Activated CD4-positive, alpha-beta T cell treated with anti-CD3 and anti-CD28 coated beads for 36 hours (primary cell): Measurements from ENCODE around the gene LCMT1. TPM values are rescaled to one million over a fixed set of nuclear protein-coding genes. Genes with fewer than 3 reads are reported as not detected.
"Not testable (repeated sequence)": the region's sequence is repeated elsewhere in the genome, so short reads cannot be mapped to it uniquely, and the experiment has no call there.

Source experiments
- ATAC-seq: fragments of 200-7000 bp; cut with Tn5 transposase; one replicate; pipeline ENCODE4 v1.10.0; 2021; ENCODE audit warnings: mild to moderate bottlenecking, moderate library complexity
- CTCF ChIA-PET: fragments of 350-600 bp; sonication (Branson Sonifier 250); formaldehyde crosslinking; loops from one replicate; lab custom pipeline; 2021; ENCODE audit warnings: antibody characterized with exemption; lab: Charles Lee
- POLR2A ChIA-PET: fragments of 350-600 bp; sonication (Branson Sonifier 250); formaldehyde crosslinking; loops from one replicate; lab custom pipeline; 2021; ENCODE audit warnings: antibody characterized with exemption, inconsistent platforms; lab: Charles Lee
- DNase-seq: peaks from one replicate; pipeline ENCODE4 v3.0.0-alpha.2; 2020
- H3K27ac Mint-ChIP-seq: one replicate; pipeline ENCODE4 v1.8.0; 2021; ENCODE audit warnings: mixed read lengths
- H3K27me3 Mint-ChIP-seq: one replicate; pipeline ENCODE4 v1.8.0; 2021; ENCODE audit warnings: mixed read lengths
- H3K36me3 Mint-ChIP-seq: one replicate; pipeline ENCODE4 v1.8.0; 2021; ENCODE audit warnings: low read depth, mixed read lengths
- H3K4me1 Mint-ChIP-seq: one replicate; pipeline ENCODE4 v1.8.0; 2021; ENCODE audit warnings: mixed read lengths
- H3K4me3 Mint-ChIP-seq: one replicate; pipeline ENCODE4 v1.8.0; 2021; ENCODE audit warnings: mild to moderate bottlenecking, moderate library complexity, mixed read lengths
- H3K9me3 Mint-ChIP-seq: one replicate; pipeline ENCODE4 v1.8.0; 2021; ENCODE audit warnings: low read depth, mixed read lengths
- intact Hi-C, 2 experiments: fragments of 100-400 bp; cut with DNase I in 1 of 2; cut with micrococcal nuclease in 1 of 2; formaldehyde crosslinking; loops; one replicate each; pipeline versions ENCODE4 v1.14.2 to v1.15.1; 2022 to 2024; cut with DNase I, micrococcal nuclease
- total RNA-seq, 2 experiments: library from RNA; stranded (reverse); gene quantifications; one replicate each; pipeline ENCODE4 v1.2.3, GENCODE V29; 2021

LCMT1 gene
- total RNA-seq, 2 experiments from 2014 or later: 33.3 to 36.2 TPM

DNA sequence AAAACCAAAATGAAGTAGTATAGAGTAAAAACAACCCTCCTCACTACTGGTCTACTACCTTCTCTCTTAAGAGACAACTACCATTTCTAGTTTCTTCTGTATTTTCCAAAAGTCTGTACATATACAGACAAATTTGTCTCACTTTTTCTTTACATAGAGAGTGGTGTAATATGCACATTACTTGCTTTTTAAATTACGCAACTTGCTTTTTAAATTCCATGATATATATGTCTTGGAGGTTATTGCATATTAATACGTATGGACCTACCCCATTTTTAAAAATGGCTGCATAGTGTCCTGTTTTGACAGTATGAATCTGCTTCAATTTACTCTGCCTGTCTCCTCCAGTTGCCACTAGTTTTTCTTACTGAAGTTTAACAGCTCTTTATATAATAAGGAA lies 62.7 kb downstream of the LCMT1 start:
- Mint-ChIP-seq H3K27ac (no peak overlapping the region), H3K4me3 (no peak overlapping the region), H3K4me1 (no peaks in the 10 kb centered on the region), H3K27me3 (no peaks in the 10 kb centered on the region), H3K9me3 (no peaks in the 10 kb centered on the region), H3K36me3 (peaks cover 32% of the 10 kb centered on the region)
- ATAC-seq: no peak
- ChIA-PET POLR2A (no interaction called here), CTCF (interaction anchor here (1.3 kb wide), 1 partner anchor 47 kb away, joined by 5 read pairs; no protein-coding TSS in a partner anchor)
- DNase-seq: no peak
- intact Hi-C loops: no loop called here

DNA sequence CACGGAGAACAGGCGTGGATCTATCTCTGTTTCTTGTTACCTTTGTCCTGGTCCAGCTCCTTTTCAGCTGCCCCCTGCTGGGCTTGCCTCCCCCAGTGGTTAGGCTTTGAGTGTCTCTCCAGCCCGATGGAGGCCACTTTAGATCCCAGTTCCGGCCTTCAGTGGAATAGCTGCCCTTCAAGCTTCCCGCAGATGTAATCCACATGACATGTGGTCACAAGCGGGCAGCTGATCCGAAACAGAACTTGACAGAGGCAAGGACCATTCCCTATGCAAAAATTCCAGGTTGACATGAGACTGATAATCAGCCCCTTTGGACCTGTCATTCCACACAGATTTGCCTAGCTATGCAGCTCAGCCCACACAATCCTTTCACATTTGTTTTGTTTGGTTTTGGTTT lies 64.6 kb downstream of the LCMT1 start:
- ChIA-PET POLR2A (no interaction called here), CTCF (interaction anchor here (0.6 kb wide), 2 partner anchors 50 to 171 kb away, joined by 3 to 4 read pairs; no protein-coding TSS in a partner anchor)
- intact Hi-C loops: no loop called here
- DNase-seq (peak; percentile 9), ATAC-seq (no peak)
- Mint-ChIP-seq H3K27me3 (no peaks in the 10 kb centered on the region), H3K4me3 (no peak overlapping the region), H3K4me1 (peaks cover under 1% of the 10 kb centered on the region), H3K9me3 (no peaks in the 10 kb centered on the region), H3K36me3 (peaks cover 19% of the 10 kb centered on the region), H3K27ac (peak overlapping the region; percentile 55)

DNA sequence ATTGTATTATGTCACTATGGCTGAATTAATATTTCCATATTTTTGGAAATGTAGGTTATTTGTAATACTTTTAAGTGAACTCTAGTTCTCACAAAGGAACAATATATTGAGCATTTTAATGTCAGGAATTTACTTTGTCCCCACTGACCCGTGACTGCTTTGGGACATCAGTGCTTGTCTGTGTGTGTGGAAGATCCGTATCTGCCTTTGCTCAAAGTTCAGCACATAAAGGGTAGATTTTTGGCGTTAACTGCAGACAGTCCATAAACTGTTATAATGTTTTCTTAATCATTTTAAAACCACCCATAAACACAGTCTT lies 65.9 kb downstream of the LCMT1 start:
- H3K27me3 Mint-ChIP-seq: no peaks in the 10 kb centered on the region
- no peak overlapping the region for H3K27ac Mint-ChIP-seq
- DNase-seq (no peak), ATAC-seq (no peak)
- ChIA-PET CTCF (no interaction called here), POLR2A (no interaction called here)
- H3K36me3 Mint-ChIP-seq: peaks cover 19% of the 10 kb centered on the region
- intact Hi-C loops: no loop called here
- no peaks in the 10 kb centered on the region for H3K9me3 Mint-ChIP-seq
- H3K4me1 Mint-ChIP-seq: peaks cover 9% of the 10 kb centered on the region
- no peak overlapping the region for H3K4me3 Mint-ChIP-seq

DNA sequence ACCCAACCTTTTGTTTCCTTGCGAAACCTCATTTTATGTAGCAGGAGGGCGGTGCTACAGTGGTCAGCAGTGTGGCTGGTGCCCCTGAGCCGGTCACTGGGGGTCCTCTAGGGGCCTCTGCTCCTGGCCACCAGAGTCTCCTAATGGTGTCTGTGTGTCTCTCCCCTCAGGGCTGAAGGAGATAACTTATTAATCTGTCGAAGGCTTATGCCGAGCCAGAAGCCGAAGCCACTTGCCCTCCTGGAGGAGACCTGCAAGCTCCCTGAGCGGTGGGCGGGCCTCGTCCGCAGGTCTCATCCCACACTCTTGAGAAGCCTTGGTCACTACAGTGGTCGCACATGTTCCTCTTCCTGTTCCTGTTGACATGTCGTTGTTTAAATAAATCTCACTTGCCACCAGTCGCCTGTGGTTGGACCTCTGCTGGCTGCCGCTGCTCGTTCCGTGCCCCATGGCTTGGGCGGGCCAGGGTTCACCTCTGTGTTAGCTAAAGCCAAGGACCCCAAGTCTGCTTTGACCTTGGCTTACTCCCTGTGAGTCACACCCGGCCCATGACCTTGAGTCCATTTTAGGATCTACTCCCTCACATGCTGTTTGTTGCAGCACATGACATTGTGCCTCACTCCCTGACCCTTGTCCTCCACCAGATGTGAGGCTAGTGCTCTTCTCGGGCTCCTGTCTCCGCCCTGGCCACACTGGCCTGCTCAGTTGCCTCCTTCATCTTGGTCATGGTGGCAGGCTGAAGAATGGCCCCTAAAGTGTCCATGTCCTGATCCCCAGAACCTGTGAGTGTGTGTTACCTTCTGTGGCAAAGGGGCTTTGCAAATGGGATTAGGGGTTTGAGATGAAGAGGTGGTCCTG lies 66.5 kb downstream of the LCMT1 start:
- H3K36me3 Mint-ChIP-seq: peaks cover 19% of the 10 kb centered on the region
- intact Hi-C loops: no loop called here

DNA sequence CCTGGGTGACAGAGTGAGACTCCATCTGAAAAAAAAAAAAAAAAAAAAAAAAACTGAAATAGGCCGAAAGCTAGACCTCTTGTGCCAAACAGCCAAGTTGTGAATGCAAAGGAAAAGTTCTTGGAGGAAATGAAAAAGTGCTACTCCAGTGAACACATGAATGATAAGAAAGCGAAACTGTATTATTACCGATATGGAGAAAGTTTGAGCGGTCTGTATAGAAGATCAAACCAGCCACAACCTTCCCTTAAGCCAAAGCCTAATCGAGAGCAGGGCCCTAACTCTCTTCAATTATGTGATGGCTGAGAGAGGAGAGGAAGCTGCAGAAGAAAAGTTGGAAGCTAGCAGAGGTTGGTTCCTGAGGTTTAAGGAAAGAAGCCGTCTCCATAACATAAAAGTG lies 69.7 kb downstream of the LCMT1 start:
- H3K4me1 Mint-ChIP-seq, H3K27ac Mint-ChIP-seq, intact Hi-C loops, H3K9me3 Mint-ChIP-seq, ATAC-seq, POLR2A ChIA-PET, H3K4me3 Mint-ChIP-seq, H3K27me3 Mint-ChIP-seq, DNase-seq: not testable (repeated sequence)
- CTCF ChIA-PET: interaction anchor here (1.0 kb wide), 1 partner anchor 44 kb away, joined by 3 read pairs; no protein-coding TSS in a partner anchor
- peaks cover 12% of the 10 kb centered on the region for H3K36me3 Mint-ChIP-seq

More for the DNA sequence above, 66.5 kb downstream of the LCMT1 start:
- POLR2A ChIA-PET: no interaction called here
- Mint-ChIP-seq H3K4me1 (peaks cover 9% of the 10 kb centered on the region), H3K4me3 (no peak overlapping the region), H3K27ac (no peak overlapping the region), H3K27me3 (no peaks in the 10 kb centered on the region), H3K9me3 (no peaks in the 10 kb centered on the region)
- no peak for DNase-seq
- ATAC-seq: no peak
- CTCF ChIA-PET: no interaction called here

DNA sequence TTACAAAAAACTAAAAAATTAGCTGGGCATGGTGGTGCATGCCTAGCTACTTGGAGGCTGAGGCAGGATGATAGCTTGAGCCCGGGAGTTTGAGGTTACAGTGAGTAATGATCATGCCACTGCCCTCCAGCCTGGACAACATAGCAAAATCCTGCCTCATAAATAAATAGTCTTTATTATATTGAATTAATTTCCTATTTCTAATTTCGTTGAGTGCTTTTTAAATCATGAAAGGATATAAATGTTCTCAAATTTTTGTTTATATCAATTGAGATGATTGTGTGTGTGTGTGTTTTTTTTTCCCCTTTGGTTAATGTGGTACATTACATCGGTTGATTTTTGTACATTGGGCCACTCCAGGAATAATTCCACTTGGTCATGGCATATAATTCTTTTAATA lies 73.2 kb downstream of the LCMT1 start:
- Mint-ChIP-seq H3K9me3 (no peaks in the 10 kb centered on the region), H3K36me3 (no peaks in the 10 kb centered on the region), H3K4me3 (no peak overlapping the region), H3K27me3 (no peaks in the 10 kb centered on the region), H3K27ac (no peak overlapping the region), H3K4me1 (peaks cover 9% of the 10 kb centered on the region)
- ATAC-seq: no peak
- POLR2A ChIA-PET: interaction anchor here (0.6 kb wide), 1 partner anchor 41 kb away, joined by 6 read pairs; no protein-coding TSS in a partner anchor
- DNase-seq: no peak
- intact Hi-C loops: no loop called here
- CTCF ChIA-PET: interaction anchor here (0.6 kb wide), 1 partner anchor 54 kb away, joined by 3 read pairs; no protein-coding TSS in a partner anchor

DNA sequence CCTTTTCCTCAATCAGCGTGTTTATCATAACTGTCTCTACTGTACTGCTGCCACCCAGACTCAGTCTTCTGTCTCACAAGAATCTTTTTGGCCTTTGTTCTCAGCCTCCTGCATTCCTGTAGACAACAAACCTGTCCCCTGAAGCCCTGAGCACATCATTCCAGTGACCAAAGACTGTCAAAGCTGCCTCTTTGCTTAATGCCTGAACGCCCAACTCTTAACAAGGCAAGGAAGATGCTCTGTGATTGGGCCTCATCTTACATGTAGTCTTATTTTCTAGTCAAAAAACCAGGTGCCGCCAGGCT lies 75.9 kb downstream of the LCMT1 start:
- ChIA-PET POLR2A (no interaction called here), CTCF (interaction anchor here (1.3 kb wide), 1 partner anchor 38 kb away, joined by 4 read pairs; no protein-coding TSS in a partner anchor)
- ATAC-seq (no peak), DNase-seq (no peak)
- H3K4me3 Mint-ChIP-seq: no peak overlapping the region
- H3K36me3 Mint-ChIP-seq: no peaks in the 10 kb centered on the region
- no peak overlapping the region for H3K27ac Mint-ChIP-seq
- no peaks in the 10 kb centered on the region for H3K27me3 Mint-ChIP-seq
- no peaks in the 10 kb centered on the region for H3K9me3 Mint-ChIP-seq
- no peaks in the 10 kb centered on the region for H3K4me1 Mint-ChIP-seq
- intact Hi-C loops: no loop called here

DNA sequence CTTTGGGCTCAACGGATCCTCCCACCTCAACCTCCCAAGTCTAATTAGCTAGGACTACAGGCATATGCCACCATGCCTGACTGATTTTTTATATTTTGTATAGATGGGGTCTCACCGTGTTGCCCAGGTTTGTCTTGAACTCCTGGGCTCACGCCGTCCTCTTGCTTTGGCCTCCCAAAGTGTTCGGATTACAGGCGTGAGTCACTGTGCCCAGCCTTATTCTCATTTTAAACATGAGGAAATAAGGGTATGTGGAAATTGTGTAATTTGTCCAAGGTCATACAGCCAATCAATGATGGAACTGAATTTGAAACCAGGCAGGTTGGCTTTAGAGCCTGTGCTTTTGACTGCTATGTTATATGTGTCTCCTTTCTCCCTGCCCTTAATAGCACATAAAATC lies 77.8 kb downstream of the LCMT1 start:
- H3K36me3 Mint-ChIP-seq: no peaks in the 10 kb centered on the region
- H3K4me3 Mint-ChIP-seq: no peak overlapping the region
- no peaks in the 10 kb centered on the region for H3K9me3 Mint-ChIP-seq
- CTCF ChIA-PET: interaction anchor here (0.9 kb wide), 1 partner anchor 36 kb away, joined by 4 read pairs; no protein-coding TSS in a partner anchor
- no peaks in the 10 kb centered on the region for H3K27me3 Mint-ChIP-seq
- intact Hi-C loops: no loop called here
- POLR2A ChIA-PET: no interaction called here
- DNase-seq (no peak), ATAC-seq (no peak)
- H3K27ac Mint-ChIP-seq: no peak overlapping the region
- no peaks in the 10 kb centered on the region for H3K4me1 Mint-ChIP-seq

DNA sequence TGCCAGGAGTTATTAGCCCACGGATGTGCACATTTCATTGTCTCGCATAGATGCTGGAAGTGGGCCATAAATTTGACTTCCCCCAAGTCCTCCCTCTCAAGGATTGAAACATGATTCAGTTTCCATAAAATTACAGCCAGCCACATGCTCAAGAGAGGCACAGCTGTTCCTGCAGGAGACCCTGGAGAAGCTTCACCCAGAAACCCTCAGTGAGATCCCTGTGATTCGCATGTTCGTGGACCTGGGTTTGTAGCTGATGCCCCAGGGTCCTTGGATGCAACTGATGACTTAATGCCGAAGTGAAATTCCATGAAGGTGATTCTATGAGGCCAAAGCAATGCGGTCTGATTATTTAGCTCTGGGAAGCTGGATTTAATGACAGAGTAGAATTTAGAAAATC lies 80.6 kb downstream of the LCMT1 start:
- CTCF ChIA-PET: interaction anchor here (1.7 kb wide), 1 partner anchor 31 kb away, joined by 4 read pairs; no protein-coding TSS in a partner anchor

DNA sequence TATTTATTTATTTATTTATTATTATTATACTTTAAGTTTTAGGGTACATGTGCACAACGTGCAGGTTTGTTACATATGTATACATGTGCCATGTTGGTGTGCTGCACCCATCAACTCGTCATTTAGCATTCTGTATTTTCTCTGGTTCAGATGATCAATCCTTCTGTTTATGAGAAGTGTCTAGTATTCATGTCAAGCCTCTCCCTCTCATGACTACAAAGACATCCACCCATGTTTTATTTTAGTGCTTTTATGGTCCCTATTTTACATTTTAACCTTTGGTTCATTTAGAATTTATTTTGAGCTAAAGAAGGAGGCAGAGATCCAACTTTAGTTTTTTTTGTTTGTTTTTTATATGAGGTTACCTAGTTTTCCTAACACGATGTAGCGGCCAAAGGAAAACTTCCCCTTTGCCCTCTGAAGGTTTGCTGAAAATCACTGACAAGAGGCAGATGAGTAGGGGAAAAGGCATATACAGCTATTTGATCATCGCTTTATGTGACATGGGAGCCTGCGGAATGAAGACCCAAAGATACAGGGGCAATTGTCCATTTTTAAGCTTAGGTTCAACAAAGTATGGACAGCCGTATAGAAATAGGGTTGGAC lies 82.8 kb downstream of the LCMT1 start:
- Mint-ChIP-seq H3K9me3 (no peaks in the 10 kb centered on the region), H3K4me3 (no peak overlapping the region), H3K27ac (no peak overlapping the region), H3K27me3 (no peaks in the 10 kb centered on the region), H3K4me1 (no peaks in the 10 kb centered on the region), H3K36me3 (no peaks in the 10 kb centered on the region)
- ChIA-PET CTCF (interaction anchor here (1.0 kb wide), 1 partner anchor 14 kb away, joined by 5 read pairs; no protein-coding TSS in a partner anchor), POLR2A (no interaction called here)
- DNase-seq (no peak), ATAC-seq (no peak)
- intact Hi-C loops: no loop called here

More for the DNA sequence above, 80.6 kb downstream of the LCMT1 start:
- no peak for ATAC-seq
- Mint-ChIP-seq H3K27ac (no peak overlapping the region), H3K36me3 (no peaks in the 10 kb centered on the region), H3K27me3 (no peaks in the 10 kb centered on the region), H3K4me3 (no peak overlapping the region), H3K9me3 (no peaks in the 10 kb centered on the region), H3K4me1 (no peaks in the 10 kb centered on the region)
- no peak for DNase-seq
- POLR2A ChIA-PET: no interaction called here
- intact Hi-C loops: no loop called here

DNA sequence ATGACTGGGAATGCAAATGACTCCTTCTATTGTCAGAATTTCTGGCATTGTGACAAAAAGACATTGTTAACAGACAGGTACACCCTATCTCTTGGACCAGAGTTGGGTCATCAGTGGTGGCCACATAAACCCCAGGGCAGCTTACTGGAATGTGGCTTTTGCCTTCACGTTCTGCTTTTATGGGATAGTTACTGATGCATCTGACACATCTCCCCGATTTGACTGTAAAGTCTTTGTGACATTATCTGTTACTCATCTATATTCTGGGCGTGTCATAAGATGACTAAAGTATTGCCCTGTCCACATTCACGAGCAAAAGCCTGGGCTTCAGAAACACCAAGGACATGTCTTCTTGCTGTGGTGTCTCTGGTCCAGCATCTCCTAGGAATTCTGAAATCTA lies 86.5 kb downstream of the LCMT1 start:
- POLR2A ChIA-PET: no interaction called here
- intact Hi-C loops: no loop called here
- no peak overlapping the region for H3K27ac Mint-ChIP-seq
- H3K4me3 Mint-ChIP-seq: no peak overlapping the region
- no peaks in the 10 kb centered on the region for H3K27me3 Mint-ChIP-seq
- CTCF ChIA-PET: no interaction called here
- H3K9me3 Mint-ChIP-seq: no peaks in the 10 kb centered on the region
- DNase-seq (no peak), ATAC-seq (no peak)
- no peaks in the 10 kb centered on the region for H3K36me3 Mint-ChIP-seq
- H3K4me1 Mint-ChIP-seq: no peaks in the 10 kb centered on the region

DNA sequence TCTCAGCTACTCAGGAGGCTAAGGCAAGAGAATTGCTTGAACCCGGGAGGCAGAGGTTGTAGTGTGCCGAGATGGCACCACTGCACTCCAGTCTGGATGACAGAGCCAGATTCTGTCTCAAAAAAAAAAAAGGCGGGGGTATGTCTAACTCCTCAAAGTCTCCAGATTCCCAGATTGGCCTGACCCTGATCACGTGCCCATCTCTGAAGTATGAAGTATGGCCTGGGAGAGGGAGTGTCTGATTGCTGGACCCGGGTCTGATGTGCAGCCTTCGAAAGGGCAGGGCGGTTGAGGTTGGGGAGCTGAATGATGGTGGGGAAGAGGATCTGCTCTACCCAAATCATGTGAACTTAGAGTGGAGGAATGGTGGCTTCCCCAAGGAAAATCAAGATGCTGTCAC lies 87.9 kb downstream of the LCMT1 start:
- ATAC-seq: no peak

More for the DNA sequence above, 87.9 kb downstream of the LCMT1 start:
- H3K4me1 Mint-ChIP-seq: no peaks in the 10 kb centered on the region
- intact Hi-C loops: no loop called here
- no peak overlapping the region for H3K27ac Mint-ChIP-seq
- no peaks in the 10 kb centered on the region for H3K27me3 Mint-ChIP-seq
- no peaks in the 10 kb centered on the region for H3K36me3 Mint-ChIP-seq
- H3K4me3 Mint-ChIP-seq: no peak overlapping the region
- CTCF ChIA-PET: interaction anchor here (0.5 kb wide), 1 partner anchor 223 kb away, joined by 3 read pairs; no protein-coding TSS in a partner anchor
- DNase-seq: no peak
- H3K9me3 Mint-ChIP-seq: no peaks in the 10 kb centered on the region
- POLR2A ChIA-PET: no interaction called here
